Lung (tissue), 12 donors: ENCODE data around the gene CDH7. TPM values are rescaled to one million over a fixed set of nuclear protein-coding genes. Genes with fewer than 3 reads are reported as not detected.
A peak's percentile ranks its signal among the peaks of the same experiment; 100 is the strongest.

Experiments
- ATAC-seq: fragments of 200-7000 bp; cut with Tn5 transposase; one replicate; pipeline ENCODE4 v1.9.1; 2020; ENCODE audit warnings: moderate number of reproducible peaks; ENCODE audit not compliant: insufficient read depth, low FRiP score
- DNase-seq, 3 donors: peaks; one replicate each; pipeline ENCODE4 v3.0.0-alpha.2; 2013 to 2017
- H3K27ac ChIP-seq, 2 donors: one replicate each; pipeline ENCODE4 v1.5.1; 2013; ENCODE audit warnings: mild to moderate bottlenecking in 2 of 2, moderate library complexity in 2 of 2, control low read depth in 1 of 2, inconsistent platforms in 1 of 2, low read depth in 1 of 2, low read length in 1 of 2
- H3K27me3 ChIP-seq, 3 donors: one replicate each; pipeline ENCODE4 v1.5.1; 2013; ENCODE audit warnings: low read length in 2 of 3; ENCODE audit not compliant: control insufficient read depth in 3 of 3, insufficient read depth in 3 of 3
- H3K36me3 ChIP-seq, 4 donors: one replicate each; pipeline ENCODE4 v1.5.1; 2013; ENCODE audit warnings: low read length in 4 of 4, mild to moderate bottlenecking in 1 of 4, moderate library complexity in 1 of 4; ENCODE audit not compliant: control insufficient read depth in 4 of 4, insufficient read depth in 4 of 4
- H3K4me1 ChIP-seq, 5 donors: one replicate each; pipeline ENCODE4 v1.5.1; 2013; ENCODE audit warnings: low read length in 5 of 5, mild to moderate bottlenecking in 2 of 5, moderate library complexity in 1 of 5; ENCODE audit not compliant: control insufficient read depth in 5 of 5, insufficient read depth in 5 of 5
- H3K4me3 ChIP-seq: one replicate; pipeline ENCODE4 v1.5.1; 2013; ENCODE audit warnings: mild to moderate bottlenecking, control low read depth, moderate library complexity
- H3K9ac ChIP-seq, 2 donors: one replicate each; pipeline ENCODE4 v1.5.1; 2013; ENCODE audit warnings: low read length in 2 of 2, control low read depth in 1 of 2; ENCODE audit not compliant: insufficient read depth in 1 of 2
- H3K9me3 ChIP-seq, 4 donors: one replicate each; pipeline ENCODE4 v1.5.1; 2013; ENCODE audit warnings: low read length in 3 of 4, mild to moderate bottlenecking in 1 of 4, moderate library complexity in 1 of 4; ENCODE audit not compliant: control insufficient read depth in 4 of 4, insufficient read depth in 3 of 4
- WGBS, 2 donors: extraction: QIAGEN DNeasy Blood & Tissue Kit; methylation state at CpG; one replicate each; pipeline ENCODE4 v1.1.7; 2013; 5-methylcytosine and 5-hydroxymethylcytosine counted together
- polyA plus RNA-seq, 2 donors: library from polyadenylated mRNA; stranded (reverse); fragments of 200-250 nt; gene quantifications; one replicate each; pipeline ENCODE4 v1.2.1, GENCODE V29; 2013
- total RNA-seq, 2 donors: library from RNA; depleted of rRNA in 1 of 2; stranded (reverse); fragments of >200 nt in 1 of 2; gene quantifications; one replicate each; pipeline ENCODE4 v1.2.1, GENCODE V29; 2014 to 2021
- TF ChIP-seq, protein P1 (sequence below): IDR thresholded peaks from 2 replicates; pipeline ENCODE4 v1.5.1; 2012; ENCODE audit warnings: mild to moderate bottlenecking; ENCODE audit errors: control extremely low read depth, extremely low read depth
- donor health status: control.
- donor health status: control.
- donor health status: Bipolar disorder and iron deficiency.
- donor health status: healthy.
- donor health status: DM: yes; HTN: yes; CAD: no.

CDH7 gene
- total and polyA plus RNA-seq, 4 donors = 0.07 to 0.40 TPM; not detected in 2

DNA sequence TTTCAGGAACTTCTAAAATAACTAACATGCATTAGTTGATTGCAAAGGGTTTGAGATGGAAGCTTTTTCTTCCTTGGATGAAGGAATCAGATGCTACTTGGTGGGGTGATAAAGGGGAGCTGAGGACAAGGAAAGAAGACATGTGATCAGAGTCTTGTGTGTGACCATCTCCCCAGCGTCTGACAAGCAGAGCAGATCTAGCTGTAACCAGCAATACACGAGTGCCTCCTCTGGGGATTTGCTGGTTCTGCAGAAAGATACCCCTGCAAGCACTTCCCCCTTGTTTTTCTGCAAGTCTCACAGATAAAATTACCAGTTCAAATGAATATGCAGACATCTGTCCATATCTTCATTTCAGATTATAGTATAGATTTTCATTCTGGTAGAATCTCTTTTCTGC, 2.7 kb downstream of the CDH7 start:
- DNase-seq = peak; percentile 31 to 76 (median 52)
- Histone ChIP-seq H3K9me3 (peaks cover 0 to 3% (median 0%) of the 10 kb centered on the region in 4 donors), H3K36me3 (no peaks in the 10 kb centered on the region), H3K27me3 (peaks cover 11 to 20% (median 13%) of the 10 kb centered on the region in 3 donors), H3K27ac (no peak overlapping the region), H3K4me1 (peaks cover 0 to 8% (median 0%) of the 10 kb centered on the region in 5 donors), H3K4me3 (no peak overlapping the region), H3K9ac (no peak overlapping the region)
- TF ChIP-seq, protein P1, sequence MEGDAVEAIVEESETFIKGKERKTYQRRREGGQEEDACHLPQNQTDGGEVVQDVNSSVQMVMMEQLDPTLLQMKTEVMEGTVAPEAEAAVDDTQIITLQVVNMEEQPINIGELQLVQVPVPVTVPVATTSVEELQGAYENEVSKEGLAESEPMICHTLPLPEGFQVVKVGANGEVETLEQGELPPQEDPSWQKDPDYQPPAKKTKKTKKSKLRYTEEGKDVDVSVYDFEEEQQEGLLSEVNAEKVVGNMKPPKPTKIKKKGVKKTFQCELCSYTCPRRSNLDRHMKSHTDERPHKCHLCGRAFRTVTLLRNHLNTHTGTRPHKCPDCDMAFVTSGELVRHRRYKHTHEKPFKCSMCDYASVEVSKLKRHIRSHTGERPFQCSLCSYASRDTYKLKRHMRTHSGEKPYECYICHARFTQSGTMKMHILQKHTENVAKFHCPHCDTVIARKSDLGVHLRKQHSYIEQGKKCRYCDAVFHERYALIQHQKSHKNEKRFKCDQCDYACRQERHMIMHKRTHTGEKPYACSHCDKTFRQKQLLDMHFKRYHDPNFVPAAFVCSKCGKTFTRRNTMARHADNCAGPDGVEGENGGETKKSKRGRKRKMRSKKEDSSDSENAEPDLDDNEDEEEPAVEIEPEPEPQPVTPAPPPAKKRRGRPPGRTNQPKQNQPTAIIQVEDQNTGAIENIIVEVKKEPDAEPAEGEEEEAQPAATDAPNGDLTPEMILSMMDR = no peak
- WGBS, 2 donors = 16% methylated on average over 2 of the region's 2 CpGs
- ATAC-seq = no peak

- TF ChIP-seq, protein P1 = no peak
- Histone ChIP-seq H3K9ac (no peak overlapping the region), H3K4me3 (no peak overlapping the region), H3K27me3 (peaks cover 10 to 18% (median 11%) of the 10 kb centered on the region in 3 donors), H3K27ac (no peak overlapping the region), H3K36me3 (no peaks in the 10 kb centered on the region), H3K4me1 (peaks cover 0 to 8% (median 0%) of the 10 kb centered on the region in 5 donors), H3K9me3 (peaks cover 0 to 3% (median 0%) of the 10 kb centered on the region in 4 donors)
- DNase-seq (no peak), ATAC-seq (no peak)
- 39 to 43% methylated on average over 3 of the region's 3 CpGs for WGBS, 2 donors
These were observed 3.3 kb downstream of the CDH7 start for GRCh38 chr18:65754121-65754520.

GRCh38 chr18:65755616-65756015, 4.8 kb downstream of the CDH7 start:
- Histone ChIP-seq H3K9me3 (peaks cover 0 to 3% (median 0%) of the 10 kb centered on the region in 4 donors), H3K4me1 (peaks cover 0 to 4% (median 0%) of the 10 kb centered on the region in 5 donors), H3K9ac (no peak overlapping the region), H3K36me3 (no peaks in the 10 kb centered on the region), H3K27me3 (peaks cover 7 to 10% (median 10%) of the 10 kb centered on the region in 3 donors), H3K4me3 (no peak overlapping the region), H3K27ac (no peak overlapping the region)
- DNase-seq = no peak
- no peak for ATAC-seq
- TF ChIP-seq, protein P1 = no peak

GRCh38 chr18:65760457-65760856, 9.6 kb downstream of the CDH7 start:
- Histone ChIP-seq H3K4me1 (no peaks in the 10 kb centered on the region), H3K9ac (no peak overlapping the region), H3K27ac (no peak overlapping the region), H3K36me3 (no peaks in the 10 kb centered on the region), H3K4me3 (no peak overlapping the region), H3K9me3 (no peaks in the 10 kb centered on the region), H3K27me3 (no peaks in the 10 kb centered on the region)
- ATAC-seq (no peak), DNase-seq (no peak)
- WGBS, 2 donors = 78 to 86% methylated on average over 1 of the region's 1 CpG
- TF ChIP-seq, protein P1 = no peak
